GM19455 (cell line): Measurements from ENCODE around the gene PDE8B.
"Not testable (repeated sequence)": the region's sequence is repeated elsewhere in the genome, so short reads cannot be mapped to it uniquely, and the experiment has no call there.

ENCODE experiments used
- ATAC-seq: cut with Tn5 transposase; IDR thresholded peaks from one replicate; pipeline ENCODE4 v1.9.1; 2021; ENCODE audit not compliant: unreplicated experiment

Gene PDE8B

DNA sequence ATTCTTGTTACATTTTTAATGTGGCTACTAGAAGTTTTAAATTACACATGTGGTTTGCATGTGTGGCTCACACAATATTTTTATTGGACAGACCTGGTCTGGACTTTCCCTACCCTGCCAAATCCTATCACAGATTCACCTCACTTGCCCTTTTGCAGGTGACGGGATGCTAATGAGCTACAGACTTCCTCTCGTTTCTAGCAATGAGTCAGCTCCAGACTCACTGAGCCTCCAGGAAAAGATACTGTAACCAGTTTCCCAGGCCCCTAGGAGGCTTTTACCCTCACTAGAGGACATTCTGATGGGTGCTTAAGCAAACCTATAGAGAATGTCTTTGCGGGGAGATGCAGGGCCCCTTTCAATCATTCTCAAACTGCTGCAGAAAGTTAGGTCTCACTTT is 146.3 kb downstream of the PDE8B start:
- ATAC-seq: peak; percentile 85

DNA sequence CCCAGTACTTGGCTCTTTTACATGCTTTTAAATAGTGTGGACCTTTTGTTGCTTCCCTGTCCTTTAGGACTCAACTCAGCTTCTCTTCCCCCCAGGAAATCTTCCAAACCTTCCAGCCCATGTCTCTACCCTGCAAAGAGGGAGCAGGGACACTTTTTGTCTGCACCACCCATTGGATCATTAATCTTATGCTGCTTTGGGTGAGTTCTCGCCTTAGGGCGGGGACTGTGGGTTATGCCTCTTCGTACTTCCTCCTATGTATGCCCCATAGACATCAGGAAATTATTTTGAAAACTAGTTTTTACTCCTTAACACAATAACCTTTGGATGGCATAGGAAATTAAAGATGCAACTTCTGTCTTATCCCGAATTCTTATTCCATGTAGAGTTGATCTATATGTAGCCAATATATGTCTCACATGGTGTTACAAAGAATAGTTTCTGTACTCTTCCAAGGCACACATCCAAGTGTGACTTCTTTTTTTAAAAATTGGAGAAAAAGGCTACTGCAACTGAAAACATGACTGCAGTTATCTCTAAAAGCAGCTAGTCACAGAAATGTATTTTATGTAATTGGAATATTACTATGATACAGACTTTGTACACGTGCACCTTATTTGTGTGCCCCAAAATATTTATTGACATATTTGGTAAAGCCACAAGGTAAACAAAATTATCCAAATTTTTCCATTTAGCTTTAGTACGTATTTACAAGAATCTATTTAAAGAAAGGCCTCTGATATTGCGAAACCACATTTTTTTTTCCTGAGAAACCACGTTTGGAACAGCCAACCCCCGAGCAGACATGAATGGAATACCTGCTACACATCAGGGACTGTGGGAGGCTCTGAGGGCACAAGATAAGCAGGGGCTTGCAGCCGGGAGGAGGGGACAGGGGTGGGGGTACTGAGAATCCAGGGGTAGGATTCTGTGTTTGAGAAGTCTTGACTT is 148.1 kb downstream of the PDE8B start:
- ATAC-seq: no peak

DNA sequence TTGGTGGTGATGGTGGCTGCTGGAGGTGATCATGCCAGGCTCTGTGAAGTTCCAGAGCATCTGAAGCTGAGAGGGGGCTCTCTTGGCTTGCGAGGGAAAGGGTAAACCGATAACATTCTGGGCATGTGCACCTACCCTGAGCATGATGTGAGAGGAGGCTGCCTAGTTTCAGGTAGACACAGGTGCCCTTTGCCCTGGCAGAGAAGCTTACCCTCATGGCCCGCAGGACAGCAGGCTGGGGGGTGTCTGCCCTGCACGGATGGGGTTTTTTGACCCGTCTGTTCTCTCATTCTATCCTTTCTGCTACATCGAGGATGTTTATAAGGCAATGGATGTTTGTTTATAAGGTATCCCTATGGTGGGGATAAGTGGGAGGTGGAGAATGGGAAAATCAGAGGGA is 148.8 kb downstream of the PDE8B start:
- no peak for ATAC-seq

DNA sequence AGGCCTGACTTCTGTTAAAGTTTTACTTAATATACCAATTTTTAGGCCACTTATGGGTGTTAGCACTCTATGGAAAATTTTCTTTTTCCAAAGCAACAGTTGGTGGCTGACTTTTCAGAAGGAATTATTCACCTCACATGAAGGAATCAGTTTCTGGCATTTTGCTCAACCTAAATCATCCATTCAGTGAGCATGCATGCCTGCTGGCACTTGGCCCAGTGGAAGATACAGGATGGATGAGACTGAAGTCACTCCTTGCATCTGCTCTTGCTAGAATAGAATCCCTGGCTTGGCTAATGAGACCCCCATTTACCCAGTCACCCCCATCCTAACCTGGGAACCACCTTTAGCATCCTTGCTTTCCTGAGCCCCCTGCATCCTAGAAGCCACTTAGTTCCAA is 149.9 kb downstream of the PDE8B start:
- ATAC-seq: no peak

DNA sequence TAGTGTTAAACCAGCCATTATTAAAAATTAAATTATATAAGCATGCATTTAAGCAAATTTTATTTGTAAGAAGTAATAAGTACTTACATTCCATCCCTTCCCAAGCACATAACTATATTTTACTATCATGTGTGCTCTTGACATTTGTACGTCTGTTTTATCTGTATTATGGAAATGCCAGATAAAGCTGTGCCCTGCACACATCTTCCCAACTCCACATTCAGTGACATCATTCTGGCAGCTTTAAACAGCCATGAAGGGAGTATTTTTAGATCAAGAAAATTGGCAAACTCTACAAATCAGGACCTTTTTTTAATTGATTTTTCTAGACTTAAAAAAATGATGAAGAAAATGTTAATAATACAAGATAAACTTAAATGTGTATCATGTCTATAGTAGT is 150.5 kb downstream of the PDE8B start:
- ATAC-seq: no peak

DNA sequence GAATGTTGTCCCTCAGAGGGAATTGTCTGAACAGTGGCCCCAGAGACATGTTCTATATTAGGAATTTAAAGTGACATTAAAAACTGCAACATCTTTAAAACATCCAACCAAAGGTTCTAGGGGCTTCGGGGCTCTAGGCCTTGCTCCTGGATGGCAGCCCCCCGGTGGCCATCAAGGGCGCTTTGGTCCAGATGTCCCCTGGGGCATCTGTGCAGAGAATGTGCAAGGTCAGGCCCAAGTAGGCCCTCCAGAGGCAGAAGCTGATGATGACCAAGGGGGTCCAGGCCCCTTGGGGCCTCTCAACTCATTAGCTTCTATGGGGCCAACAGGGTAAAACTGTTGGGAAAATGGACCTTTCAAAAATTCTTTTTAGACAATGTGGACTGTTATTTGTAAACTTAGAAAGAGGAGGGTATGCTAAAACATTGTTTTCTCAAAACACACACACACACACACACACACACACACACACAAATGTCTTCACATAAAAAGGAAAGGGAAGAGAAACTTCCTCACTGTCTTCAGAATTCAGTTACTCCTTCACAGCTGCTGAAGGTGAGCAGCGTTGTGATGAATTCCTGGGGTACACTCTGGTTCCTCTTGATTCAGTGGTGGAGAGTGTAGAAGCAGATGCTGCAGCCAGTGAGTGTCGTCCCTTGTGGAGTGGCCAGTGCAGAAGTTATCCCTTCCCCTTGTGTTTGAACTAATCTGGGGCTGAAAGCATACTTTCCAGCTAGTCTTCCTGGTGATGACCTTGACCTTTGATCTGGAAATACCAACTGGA is 156.4 kb downstream of the PDE8B start:
- no peak for ATAC-seq

DNA sequence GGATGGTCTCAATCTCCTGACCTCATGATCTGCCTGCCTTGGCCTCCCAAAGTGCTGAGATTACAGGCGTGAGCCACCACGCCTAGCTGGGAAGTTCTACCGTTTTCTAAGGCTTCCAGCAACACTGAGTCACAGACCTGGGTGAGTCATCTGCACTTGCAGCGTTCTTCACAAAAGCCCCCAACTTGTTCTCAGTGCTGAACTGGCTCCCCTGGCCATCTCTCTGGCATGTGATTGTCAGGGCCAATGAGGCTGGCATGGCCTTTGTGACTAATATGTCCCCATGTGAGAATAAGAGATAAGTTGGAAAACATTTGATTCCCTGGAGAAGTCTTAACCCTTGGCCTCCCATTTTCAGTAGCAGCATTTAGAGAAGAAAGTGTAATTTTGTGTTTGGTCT is 157.3 kb downstream of the PDE8B start:
- no peak for ATAC-seq

DNA sequence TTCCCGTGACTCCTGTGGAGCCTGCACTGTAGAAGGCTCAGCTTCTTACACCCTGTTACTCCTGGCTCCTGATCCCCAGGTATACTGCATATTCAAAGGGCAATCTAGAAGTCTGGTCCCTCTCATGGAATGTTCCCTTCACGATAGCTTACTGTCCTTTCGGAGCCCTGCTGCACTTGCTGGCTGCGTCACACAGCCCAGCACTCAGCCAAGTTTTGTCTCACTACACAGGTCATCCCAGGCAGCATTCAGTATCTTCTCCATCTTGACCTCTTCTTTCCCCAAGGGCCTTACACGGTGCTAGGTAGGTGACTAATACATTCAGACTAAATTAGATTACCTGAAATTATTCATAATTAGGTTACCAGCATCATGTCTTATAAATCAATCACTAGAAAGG is 157.9 kb downstream of the PDE8B start:
- ATAC-seq: no peak

DNA sequence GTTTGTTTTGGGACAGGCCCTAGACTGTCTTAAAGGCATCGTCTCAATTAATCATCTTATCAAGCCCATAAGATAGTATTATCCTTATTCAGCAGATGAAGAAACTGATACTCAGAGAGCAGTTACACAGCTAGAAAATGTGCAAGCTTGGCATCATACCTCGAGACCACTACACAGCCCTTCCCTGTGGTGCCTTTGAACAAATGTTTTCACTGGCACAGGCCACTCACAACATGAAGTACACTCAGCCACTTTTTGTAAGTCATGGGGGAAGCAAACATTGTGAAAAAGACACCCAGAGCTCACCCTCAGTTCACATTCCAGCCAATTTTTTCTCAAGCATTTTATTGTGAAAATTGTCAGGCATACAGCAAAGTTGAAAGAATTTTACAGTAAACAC is 159.1 kb downstream of the PDE8B start:
- no peak for ATAC-seq

DNA sequence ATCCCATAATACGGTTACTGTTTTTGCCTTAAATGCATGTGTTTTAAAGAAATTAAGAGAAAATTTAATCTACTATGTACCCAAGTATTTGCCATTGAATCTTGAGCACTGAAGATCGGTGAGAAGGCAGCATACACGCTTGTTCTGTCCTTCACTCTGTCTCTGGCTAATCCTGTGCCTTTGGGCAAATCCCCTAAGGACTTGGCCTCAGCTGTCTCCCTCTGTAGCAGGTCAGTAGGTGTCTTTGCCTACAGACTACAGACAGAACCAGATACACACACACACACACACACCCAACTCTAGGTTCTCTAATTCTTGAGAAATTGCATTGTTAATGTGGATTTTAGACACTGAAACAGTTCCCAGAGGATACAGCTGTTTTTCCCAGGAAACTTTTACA is 164.2 kb downstream of the PDE8B start:
- no peak for ATAC-seq

DNA sequence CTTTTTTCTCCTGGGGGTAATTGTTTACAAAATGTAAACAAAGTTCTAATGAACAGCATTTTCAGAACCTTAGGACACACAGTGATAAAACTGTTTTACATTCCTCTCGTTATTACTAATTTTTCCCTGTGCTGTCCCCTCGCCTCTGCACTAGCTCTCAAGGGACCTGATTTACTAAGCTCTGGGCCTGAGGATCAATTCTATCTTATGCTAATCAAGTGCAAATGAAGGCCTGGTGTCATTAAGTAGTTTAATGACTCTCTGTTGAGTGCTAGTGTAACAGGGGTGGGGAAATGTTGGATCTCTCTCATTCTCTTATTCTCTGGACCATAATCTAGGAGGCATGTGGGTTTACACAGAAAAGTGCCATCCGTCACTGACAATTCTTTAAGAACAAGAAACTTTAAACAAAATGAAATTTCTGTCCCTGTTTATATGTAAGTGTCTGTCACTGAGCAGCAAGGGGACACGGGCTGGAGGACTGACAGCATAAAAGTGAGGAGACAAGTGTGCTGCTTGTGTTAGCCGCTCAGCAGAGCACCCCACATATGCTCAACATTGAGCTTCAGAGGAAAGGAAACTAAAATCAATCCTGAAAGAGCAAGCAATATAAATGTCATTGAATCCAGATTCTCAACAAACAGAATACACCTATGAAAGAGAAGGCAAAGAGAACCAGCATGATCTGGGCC is 166.3 kb downstream of the PDE8B start:
- no peak for ATAC-seq

DNA sequence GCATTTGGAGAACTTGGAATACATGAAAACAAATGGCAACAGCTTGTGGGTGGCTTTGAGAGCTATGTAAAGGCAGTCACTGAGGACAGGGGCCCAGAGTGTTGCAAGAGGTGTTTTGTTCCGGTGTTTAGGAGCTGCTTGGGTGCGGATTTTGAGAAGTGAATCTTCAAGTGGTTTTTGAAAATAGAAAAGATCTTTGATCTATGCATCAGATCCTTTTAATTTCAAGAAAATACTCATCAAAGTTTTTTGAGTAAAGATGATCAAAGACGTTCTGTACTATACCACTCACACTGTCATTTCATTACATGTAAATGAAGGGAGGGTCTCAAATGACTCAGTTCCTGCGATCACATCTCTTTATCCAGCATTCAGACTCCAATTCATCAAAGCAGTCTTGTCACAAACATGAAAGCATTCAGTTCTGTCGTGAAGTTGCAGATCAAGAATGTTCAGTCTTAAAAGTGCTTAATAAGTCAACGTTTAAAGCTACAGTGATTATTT is 169.1 kb downstream of the PDE8B start:
- ATAC-seq: peak; percentile 79

DNA sequence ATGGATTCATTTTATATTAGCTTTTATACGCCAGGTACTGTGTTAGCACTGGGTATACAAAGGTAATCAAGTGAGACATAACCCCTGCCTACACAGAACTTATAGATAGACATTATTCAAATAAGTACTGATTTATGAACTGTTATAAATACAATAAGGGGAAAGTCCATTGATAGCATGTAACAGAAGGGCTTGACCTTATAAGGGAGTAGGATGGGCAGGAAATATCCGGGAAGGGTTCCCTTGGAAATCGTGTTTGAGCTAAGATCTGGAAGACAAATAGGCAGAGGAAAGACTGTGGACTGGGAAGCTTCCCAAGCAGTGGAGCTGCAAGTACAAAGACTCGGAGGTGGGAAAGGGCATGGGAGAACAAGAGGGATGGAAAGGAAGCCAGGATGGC is 170.2 kb downstream of the PDE8B start:
- ATAC-seq: no peak

DNA sequence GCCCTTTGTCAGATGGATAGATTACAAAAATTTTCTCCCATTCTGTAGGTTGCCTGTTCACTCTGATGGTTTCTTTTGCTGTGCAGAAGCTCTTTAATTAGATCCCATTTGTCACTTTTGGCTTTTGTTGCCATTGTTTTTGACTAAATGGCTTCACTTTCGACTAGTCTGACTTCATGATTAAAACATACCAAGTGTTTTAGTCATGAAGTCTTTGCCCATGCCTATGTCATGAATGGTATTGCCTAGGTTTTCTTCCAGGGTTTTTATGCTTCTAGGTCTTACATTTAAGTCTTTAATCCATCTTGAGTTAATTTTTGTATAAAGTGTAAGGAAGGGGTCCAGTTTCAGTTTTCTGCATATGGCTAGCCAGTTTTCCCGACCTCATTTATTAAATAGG is 172.9 kb downstream of the PDE8B start:
- not testable (repeated sequence) for ATAC-seq

DNA sequence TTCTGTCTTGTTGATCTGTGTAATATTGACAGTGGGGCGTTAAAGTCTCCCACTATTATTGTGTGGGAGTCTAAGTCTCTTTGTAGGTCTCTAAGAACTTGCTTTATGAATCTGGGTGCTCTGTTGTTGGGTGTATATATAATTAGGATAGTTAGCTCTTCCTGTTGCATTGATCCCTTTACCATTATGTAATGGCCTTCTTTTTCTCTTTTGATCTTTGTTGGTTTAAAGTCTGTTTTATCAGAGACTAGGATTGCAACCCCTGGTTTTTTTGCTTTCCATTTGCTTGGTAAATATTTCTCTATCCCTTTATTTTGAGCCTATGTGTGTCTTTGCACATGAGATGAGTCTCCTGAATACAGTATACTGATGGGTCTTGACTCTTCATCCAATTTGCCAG is 175.9 kb downstream of the PDE8B start:
- ATAC-seq: not testable (repeated sequence)

DNA sequence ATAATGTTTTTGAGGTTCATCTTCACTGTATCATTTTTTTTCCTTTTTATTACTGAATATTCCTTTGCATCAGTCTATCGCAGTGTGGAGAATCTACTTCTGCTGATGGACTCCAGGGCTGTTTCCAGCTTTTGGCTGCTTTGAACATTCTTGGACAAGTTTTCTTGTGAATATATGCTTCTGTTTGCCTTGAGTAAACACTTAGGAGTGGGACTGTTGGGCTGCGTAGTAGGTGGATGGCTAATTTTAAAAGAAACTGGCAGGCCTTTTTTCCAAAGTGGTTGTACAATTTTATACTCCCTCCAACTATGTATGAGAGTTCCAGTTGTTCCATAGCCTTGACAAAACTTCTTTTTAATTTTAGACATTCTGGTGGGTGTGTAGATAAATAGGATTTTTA is 179.3 kb downstream of the PDE8B start:
- ATAC-seq: no peak

DNA sequence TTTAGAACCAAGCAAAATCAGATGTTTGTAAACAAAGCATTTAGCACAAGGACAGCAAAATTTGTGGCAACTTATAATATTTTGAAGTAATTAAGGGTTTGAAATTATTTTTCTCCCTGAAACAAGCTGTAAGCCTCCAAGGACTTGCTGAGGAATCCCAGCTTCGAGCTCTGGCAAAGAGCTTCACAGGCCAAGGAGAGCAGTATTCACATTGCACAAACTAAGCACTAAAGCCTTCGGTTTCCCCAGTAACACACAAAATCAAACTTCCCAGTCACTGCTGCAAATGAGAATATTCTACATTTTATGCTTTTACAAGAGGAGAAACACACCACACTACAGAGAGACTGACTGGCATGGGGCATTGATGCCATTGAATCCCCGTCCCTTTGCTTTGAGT is 179.7 kb downstream of the PDE8B start:
- no peak for ATAC-seq

DNA sequence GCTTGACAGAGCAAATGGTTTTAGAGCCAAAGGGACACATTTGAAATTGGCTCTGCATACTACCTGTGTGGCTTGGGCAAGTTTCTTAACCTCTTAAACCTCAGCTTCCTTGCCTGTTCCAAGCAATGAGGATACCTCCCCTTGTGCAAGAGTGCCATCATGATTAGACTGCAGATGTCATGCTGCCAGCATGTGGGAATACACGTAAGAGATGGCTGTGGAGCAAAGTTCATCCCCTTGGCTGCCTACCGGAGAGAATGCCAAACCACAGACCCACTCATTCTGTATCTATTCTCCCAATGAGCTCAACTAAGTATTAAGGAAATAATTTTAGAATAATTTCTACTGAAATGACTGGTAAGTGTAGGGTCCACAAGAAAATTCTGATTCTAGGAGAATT is 180.3 kb downstream of the PDE8B start:
- no peak for ATAC-seq

DNA sequence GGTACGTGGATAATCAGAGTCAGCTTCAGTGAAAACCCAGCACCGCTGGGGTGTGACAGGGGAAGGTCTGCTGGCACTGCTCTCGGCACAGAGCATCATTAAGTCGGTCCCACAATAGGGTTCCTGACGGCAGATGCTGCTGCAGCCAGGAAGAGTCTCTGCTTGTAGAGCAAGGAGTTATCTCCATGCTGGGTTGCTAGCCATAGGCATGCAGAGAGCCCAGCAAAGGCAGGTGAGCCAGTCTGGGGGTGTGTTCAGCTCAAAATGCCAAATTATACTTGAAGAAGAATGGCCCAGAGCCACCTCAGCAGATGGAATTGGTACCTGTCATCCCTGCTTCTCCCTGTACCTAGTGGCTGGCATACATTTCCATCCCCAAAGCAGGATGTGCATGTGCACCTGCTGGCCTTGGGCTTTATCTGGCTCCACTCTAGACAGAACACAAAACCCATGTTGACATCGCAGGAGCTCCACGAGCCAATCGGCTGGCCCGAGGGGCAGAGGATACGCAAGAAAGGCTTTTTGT is 180.8 kb downstream of the PDE8B start:
- ATAC-seq: no peak

DNA sequence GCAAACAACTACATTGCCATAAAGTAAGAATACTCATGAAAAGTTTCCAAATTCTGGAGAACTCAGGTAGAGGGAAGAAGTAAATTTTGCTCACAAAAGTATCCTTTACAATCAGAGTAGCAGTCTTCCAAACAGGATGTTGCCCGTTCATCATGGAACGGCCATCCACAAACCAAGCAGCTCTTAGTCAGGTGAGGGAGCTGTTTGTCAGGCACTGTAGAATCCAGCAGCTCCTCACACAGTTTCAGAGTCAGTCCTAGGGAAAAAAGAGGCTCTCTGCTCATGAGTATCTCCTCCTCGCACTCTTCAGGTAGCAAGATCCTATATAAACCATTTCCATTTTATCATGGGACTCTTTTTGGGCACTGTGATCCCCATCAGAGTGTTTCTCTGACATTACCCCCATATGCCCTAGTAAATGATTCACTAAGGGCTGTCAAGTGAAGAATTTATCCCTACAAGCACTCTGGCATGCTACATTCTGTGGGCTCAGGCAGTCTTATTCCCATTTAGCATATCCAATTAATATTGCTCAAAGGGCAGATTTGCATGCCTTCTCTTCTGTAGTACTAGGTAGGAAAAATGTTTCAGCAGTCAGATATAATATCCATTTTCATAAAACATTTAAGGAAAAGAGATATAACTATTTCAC is 183.7 kb downstream of the PDE8B start:
- ATAC-seq: no peak

DNA sequence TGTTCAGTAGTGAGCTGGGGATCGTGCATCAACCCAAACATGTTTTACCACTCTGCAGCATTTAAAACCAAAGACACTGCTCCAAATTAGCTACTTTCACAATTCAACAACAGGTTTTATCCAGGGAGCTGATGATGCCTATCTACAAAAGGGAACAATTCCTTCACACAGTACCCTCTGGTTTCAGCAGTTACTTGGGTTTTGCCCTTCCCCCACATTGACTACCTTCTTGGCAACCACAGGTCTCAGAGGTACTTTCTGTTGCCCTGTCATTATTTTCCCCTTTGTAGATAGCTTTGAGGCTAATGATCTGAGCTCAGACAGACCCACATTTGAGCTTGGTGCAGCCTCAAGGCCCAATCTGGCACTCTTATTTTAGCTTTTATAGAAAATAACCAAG is 185.5 kb downstream of the PDE8B start:
- no peak for ATAC-seq
